ENCODE results near the gene SLC34A1. TPM values are rescaled to one million over a fixed set of nuclear protein-coding genes. Genes with fewer than 3 reads are reported as not detected.

SLC34A1 gene
- total RNA-seq, 5 donors from 2014 or later (not counting 1 experiment from before 2014, with no cell fraction given) = 0.13 to 0.18 (median 0.16) TPM; not detected in 2

- H3K4me3 ChIP-seq (ENCODE audit: control insufficient read depth in 1 of 2, extremely low read depth in 1 of 2, low read length in 1 of 2) = no peak overlapping the region
- WGBS (ENCODE audit: insufficient coverage) = 93% methylated on average over 7 of the region's 10 CpGs
- ChIA-PET POLR2A (no interaction called here), CTCF (interaction anchor here in 1 of 2 donors (1.1 to 1.3 kb wide), 3 partner anchors 9 to 34 kb away, joined by 3 to 4 read pairs (median 3); no protein-coding TSS in a partner anchor)
- H3K9me3 ChIP-seq = no peaks in the 10 kb centered on the region
- H3K27me3 Mint-ChIP-seq = no peaks in the 10 kb centered on the region
- peaks cover 45 to 88% of the 10 kb centered on the region in 2 experiments for H3K4me1 ChIP-seq (ENCODE audit: control insufficient read depth in 1 of 2, extremely low read depth in 1 of 2, insufficient read depth in 2 of 2, low read length in 2 of 2)
- peaks cover 58 to 73% (median 61%) of the 10 kb centered on the region in 3 donors for H3K4me1 Mint-ChIP-seq
- ATAC-seq (replicated peaks in 1 of 4) (no peak), DNase-seq (peak in 1 of 35 experiments; percentile 4)
- H3K9me3 Mint-ChIP-seq = no peaks in the 10 kb centered on the region
- H3K36me3 Mint-ChIP-seq = peaks cover 44% of the 10 kb centered on the region
- H3K4me3 Mint-ChIP-seq = peak overlapping the region in 1 of 3 donors; percentile 62
- peak overlapping the region; percentile 79 to 81 for H3K27ac Mint-ChIP-seq
- H3K27me3 ChIP-seq (replicated peaks in 1 of 2; ENCODE audit: control insufficient read depth in 2 of 2, extremely low read depth in 1 of 2, insufficient read depth in 2 of 2, low read length in 1 of 2) = no peaks in the 10 kb centered on the region
- peaks cover 32 to 93% of the 10 kb centered on the region in 2 donors for H3K36me3 ChIP-seq (ENCODE audit: control insufficient read depth in 2 of 2, extremely low read depth in 1 of 2, insufficient read depth in 1 of 2, low read length in 1 of 2)
- peak overlapping the region; percentile 12 for H3K27ac ChIP-seq (ENCODE audit: low read length)
These were observed 54.2 kb downstream of the SLC34A1 start for GRCh38 chr5:177438468-177438867.

GRCh38 chr5:177439518-177440053 is 55.4 kb downstream of the SLC34A1 start:
- peaks cover 40% of the 10 kb centered on the region for H3K36me3 Mint-ChIP-seq
- no peaks in the 10 kb centered on the region for H3K27me3 ChIP-seq (replicated peaks in 1 of 2; ENCODE audit: control insufficient read depth in 2 of 2, extremely low read depth in 1 of 2, insufficient read depth in 2 of 2, low read length in 1 of 2)
- H3K4me3 Mint-ChIP-seq = peak overlapping the region in 1 of 3 donors; percentile 44
- DNase-seq (peak in 1 of 35 experiments; percentile 0), ATAC-seq (replicated peaks in 1 of 4) (no peak)
- peaks cover 34 to 88% of the 10 kb centered on the region in 2 experiments for H3K4me1 ChIP-seq (ENCODE audit: control insufficient read depth in 1 of 2, extremely low read depth in 1 of 2, insufficient read depth in 2 of 2, low read length in 2 of 2)
- H3K27ac Mint-ChIP-seq = peak overlapping the region; percentile 81 to 89
- peak overlapping the region; percentile 90 for H3K27ac ChIP-seq (ENCODE audit: low read length)
- H3K4me1 Mint-ChIP-seq = peaks cover 60 to 71% (median 61%) of the 10 kb centered on the region in 3 donors
- no peaks in the 10 kb centered on the region for H3K27me3 Mint-ChIP-seq
- ChIA-PET CTCF (interaction anchor here (0.6 to 1.7 kb wide), 7 partner anchors 8 to 62 kb away, joined by 3 to 6 read pairs (median 4); no protein-coding TSS in a partner anchor), POLR2A (interaction anchor here (0.6 to 1.5 kb wide), 2 partner anchors 8 to 91 kb away, joined by 3 to 5 read pairs; no protein-coding TSS in a partner anchor)
- H3K36me3 ChIP-seq (ENCODE audit: control insufficient read depth in 2 of 2, extremely low read depth in 1 of 2, insufficient read depth in 1 of 2, low read length in 1 of 2) = peaks cover 25 to 82% of the 10 kb centered on the region in 2 donors
- H3K4me3 ChIP-seq (ENCODE audit: control insufficient read depth in 1 of 2, extremely low read depth in 1 of 2, low read length in 1 of 2) = no peak overlapping the region
- 92% methylated on average over 2 of the region's 4 CpGs for WGBS (ENCODE audit: insufficient coverage)
- no peaks in the 10 kb centered on the region for H3K9me3 Mint-ChIP-seq
- no peaks in the 10 kb centered on the region for H3K9me3 ChIP-seq

- H3K36me3 ChIP-seq (ENCODE audit: control insufficient read depth in 2 of 2, extremely low read depth in 1 of 2, insufficient read depth in 1 of 2, low read length in 1 of 2) = peaks cover 18 to 74% of the 10 kb centered on the region in 2 donors
- peaks cover 60 to 71% (median 68%) of the 10 kb centered on the region in 3 donors for H3K4me1 Mint-ChIP-seq
- ATAC-seq (replicated peaks in 1 of 4) (peak; percentile 39 to 75 (median 40)), DNase-seq (peak in 29 of 35 experiments; percentile 10 to 82 (median 51))
- WGBS (ENCODE audit: insufficient coverage) = 54% methylated on average over 23 of the region's 24 CpGs
- no peak overlapping the region for H3K4me3 ChIP-seq (ENCODE audit: control insufficient read depth in 1 of 2, extremely low read depth in 1 of 2, low read length in 1 of 2)
- peak overlapping the region; percentile 81 to 89 for H3K27ac Mint-ChIP-seq
- ChIA-PET CTCF (interaction anchor here (0.6 to 1.7 kb wide), 4 partner anchors 9 to 37 kb away, joined by 3 to 6 read pairs (median 4); no protein-coding TSS in a partner anchor), POLR2A (interaction anchor here (1.3 to 1.5 kb wide), 2 partner anchors 9 to 14 kb away, joined by 3 to 9 read pairs; partner anchors contain the start of gene GRK6 (in 1 of the 2))
- H3K4me1 ChIP-seq (ENCODE audit: control insufficient read depth in 1 of 2, extremely low read depth in 1 of 2, insufficient read depth in 2 of 2, low read length in 2 of 2) = peaks cover 37 to 88% of the 10 kb centered on the region in 2 experiments
- H3K4me3 Mint-ChIP-seq = peak overlapping the region in 1 of 3 donors; percentile 44
- H3K27me3 Mint-ChIP-seq = no peaks in the 10 kb centered on the region
- H3K9me3 Mint-ChIP-seq = no peaks in the 10 kb centered on the region
- H3K36me3 Mint-ChIP-seq = peaks cover 40% of the 10 kb centered on the region
- peak overlapping the region; percentile 90 for H3K27ac ChIP-seq (ENCODE audit: low read length)
- H3K9me3 ChIP-seq = no peaks in the 10 kb centered on the region
- H3K27me3 ChIP-seq (replicated peaks in 1 of 2; ENCODE audit: control insufficient read depth in 2 of 2, extremely low read depth in 1 of 2, insufficient read depth in 2 of 2, low read length in 1 of 2) = no peaks in the 10 kb centered on the region
These were observed 56.2 kb downstream of the SLC34A1 start for GRCh38 chr5:177440211-177440989.

- ATAC-seq (replicated peaks in 1 of 4) (no peak), DNase-seq (peak in 1 of 35 experiments; percentile 1)
- Histone ChIP-seq H3K36me3 (ENCODE audit: control insufficient read depth in 2 of 2, extremely low read depth in 1 of 2, insufficient read depth in 1 of 2, low read length in 1 of 2) (peaks cover 14 to 66% of the 10 kb centered on the region in 2 donors), H3K4me1 (ENCODE audit: control insufficient read depth in 1 of 2, extremely low read depth in 1 of 2, insufficient read depth in 2 of 2, low read length in 2 of 2) (peaks cover 40 to 88% of the 10 kb centered on the region in 2 experiments), H3K27ac (ENCODE audit: low read length) (peak overlapping the region; percentile 90), H3K9me3 (no peaks in the 10 kb centered on the region), H3K27me3 (replicated peaks in 1 of 2; ENCODE audit: control insufficient read depth in 2 of 2, extremely low read depth in 1 of 2, insufficient read depth in 2 of 2, low read length in 1 of 2) (no peaks in the 10 kb centered on the region), H3K4me3 (ENCODE audit: control insufficient read depth in 1 of 2, extremely low read depth in 1 of 2, low read length in 1 of 2) (no peak overlapping the region)
- POLR2A ChIA-PET = interaction anchor here (0.5 to 1.5 kb wide), 4 partner anchors 10 to 104 kb away, joined by 3 to 9 read pairs (median 4); partner anchors contain the start of gene GRK6 (in 1 of the 2)
- Mint-ChIP-seq H3K36me3 (peaks cover 38% of the 10 kb centered on the region), H3K27ac (peak overlapping the region; percentile 79 to 89), H3K4me1 (peaks cover 63 to 76% (median 75%) of the 10 kb centered on the region in 3 donors), H3K9me3 (no peaks in the 10 kb centered on the region), H3K27me3 (no peaks in the 10 kb centered on the region), H3K4me3 (no peak overlapping the region)
- 85% methylated on average over 23 of the region's 26 CpGs for WGBS (ENCODE audit: insufficient coverage)
- CTCF ChIA-PET = interaction anchor here (1.2 to 1.7 kb wide), 2 partner anchors 9 to 38 kb away, joined by 3 to 6 read pairs; no protein-coding TSS in a partner anchor
These were observed 57.0 kb downstream of the SLC34A1 start for GRCh38 chr5:177440990-177441780.

GRCh38 chr5:177442066-177442826 is 58.0 kb downstream of the SLC34A1 start:
- peak overlapping the region; percentile 12 to 52 for H3K27ac Mint-ChIP-seq
- no peak overlapping the region for H3K27ac ChIP-seq (ENCODE audit: low read length)
- peaks cover 36 to 82% of the 10 kb centered on the region in 2 experiments for H3K4me1 ChIP-seq (ENCODE audit: control insufficient read depth in 1 of 2, extremely low read depth in 1 of 2, insufficient read depth in 2 of 2, low read length in 2 of 2)
- no peak overlapping the region for H3K4me3 ChIP-seq (ENCODE audit: control insufficient read depth in 1 of 2, extremely low read depth in 1 of 2, low read length in 1 of 2)
- 96% methylated on average over 10 of the region's 20 CpGs for WGBS (ENCODE audit: insufficient coverage)
- H3K9me3 ChIP-seq = no peaks in the 10 kb centered on the region
- DNase-seq (peak in 1 of 35 experiments; percentile 5), ATAC-seq (replicated peaks in 1 of 4) (no peak)
- peaks cover 61 to 69% (median 67%) of the 10 kb centered on the region in 3 donors for H3K4me1 Mint-ChIP-seq
- H3K36me3 ChIP-seq (ENCODE audit: control insufficient read depth in 2 of 2, extremely low read depth in 1 of 2, insufficient read depth in 1 of 2, low read length in 1 of 2) = peaks cover 12 to 57% of the 10 kb centered on the region in 2 donors
- POLR2A ChIA-PET = interaction anchor here (0.5 to 0.7 kb wide), 3 partner anchors 10 to 103 kb away, joined by 3 to 5 read pairs (median 3); no protein-coding TSS in a partner anchor
- no peaks in the 10 kb centered on the region for H3K27me3 ChIP-seq (replicated peaks in 1 of 2; ENCODE audit: control insufficient read depth in 2 of 2, extremely low read depth in 1 of 2, insufficient read depth in 2 of 2, low read length in 1 of 2)
- H3K27me3 Mint-ChIP-seq = no peaks in the 10 kb centered on the region
- no peaks in the 10 kb centered on the region for H3K9me3 Mint-ChIP-seq
- H3K4me3 Mint-ChIP-seq = no peak overlapping the region
- CTCF ChIA-PET = no interaction called here
- peaks cover 32% of the 10 kb centered on the region for H3K36me3 Mint-ChIP-seq

Measured in T-cell (primary cell).